Measurements from ENCODE around the gene MYEOV.

DNA sequence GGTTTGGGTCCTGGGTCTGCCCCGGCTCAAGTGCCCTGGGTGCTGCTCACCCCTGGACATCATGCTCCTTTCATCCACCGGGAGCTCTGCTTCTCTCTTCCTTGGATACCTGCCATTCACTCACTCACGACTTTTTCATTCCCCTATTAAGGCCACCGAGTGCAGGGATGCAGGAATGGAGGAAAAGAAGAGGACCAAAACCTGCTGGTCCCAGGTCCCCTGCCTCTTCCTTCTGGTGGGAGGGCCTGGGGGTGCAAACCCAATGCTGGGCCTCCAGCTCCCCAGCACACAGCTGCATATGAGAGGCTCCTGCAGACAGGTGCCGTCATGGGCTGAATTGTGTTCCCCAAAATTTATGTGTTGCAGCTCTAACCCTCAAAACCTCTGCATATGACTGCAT is 36.8 kb upstream of the MYEOV start:
- TF ChIP-seq, protein P1, sequence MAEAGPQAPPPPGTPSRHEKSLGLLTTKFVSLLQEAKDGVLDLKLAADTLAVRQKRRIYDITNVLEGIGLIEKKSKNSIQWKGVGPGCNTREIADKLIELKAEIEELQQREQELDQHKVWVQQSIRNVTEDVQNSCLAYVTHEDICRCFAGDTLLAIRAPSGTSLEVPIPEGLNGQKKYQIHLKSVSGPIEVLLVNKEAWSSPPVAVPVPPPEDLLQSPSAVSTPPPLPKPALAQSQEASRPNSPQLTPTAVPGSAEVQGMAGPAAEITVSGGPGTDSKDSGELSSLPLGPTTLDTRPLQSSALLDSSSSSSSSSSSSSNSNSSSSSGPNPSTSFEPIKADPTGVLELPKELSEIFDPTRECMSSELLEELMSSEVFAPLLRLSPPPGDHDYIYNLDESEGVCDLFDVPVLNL (CRISPR knock-in tag; IDR thresholded peaks at IDR 0.05; ENCODE audit: borderline replicate concordance, low read depth), result no peak
- TF ChIP-seq, protein P2, sequence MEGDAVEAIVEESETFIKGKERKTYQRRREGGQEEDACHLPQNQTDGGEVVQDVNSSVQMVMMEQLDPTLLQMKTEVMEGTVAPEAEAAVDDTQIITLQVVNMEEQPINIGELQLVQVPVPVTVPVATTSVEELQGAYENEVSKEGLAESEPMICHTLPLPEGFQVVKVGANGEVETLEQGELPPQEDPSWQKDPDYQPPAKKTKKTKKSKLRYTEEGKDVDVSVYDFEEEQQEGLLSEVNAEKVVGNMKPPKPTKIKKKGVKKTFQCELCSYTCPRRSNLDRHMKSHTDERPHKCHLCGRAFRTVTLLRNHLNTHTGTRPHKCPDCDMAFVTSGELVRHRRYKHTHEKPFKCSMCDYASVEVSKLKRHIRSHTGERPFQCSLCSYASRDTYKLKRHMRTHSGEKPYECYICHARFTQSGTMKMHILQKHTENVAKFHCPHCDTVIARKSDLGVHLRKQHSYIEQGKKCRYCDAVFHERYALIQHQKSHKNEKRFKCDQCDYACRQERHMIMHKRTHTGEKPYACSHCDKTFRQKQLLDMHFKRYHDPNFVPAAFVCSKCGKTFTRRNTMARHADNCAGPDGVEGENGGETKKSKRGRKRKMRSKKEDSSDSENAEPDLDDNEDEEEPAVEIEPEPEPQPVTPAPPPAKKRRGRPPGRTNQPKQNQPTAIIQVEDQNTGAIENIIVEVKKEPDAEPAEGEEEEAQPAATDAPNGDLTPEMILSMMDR (IDR thresholded peaks at IDR 0.05), result no peak
- TF ChIP-seq, protein P3, sequence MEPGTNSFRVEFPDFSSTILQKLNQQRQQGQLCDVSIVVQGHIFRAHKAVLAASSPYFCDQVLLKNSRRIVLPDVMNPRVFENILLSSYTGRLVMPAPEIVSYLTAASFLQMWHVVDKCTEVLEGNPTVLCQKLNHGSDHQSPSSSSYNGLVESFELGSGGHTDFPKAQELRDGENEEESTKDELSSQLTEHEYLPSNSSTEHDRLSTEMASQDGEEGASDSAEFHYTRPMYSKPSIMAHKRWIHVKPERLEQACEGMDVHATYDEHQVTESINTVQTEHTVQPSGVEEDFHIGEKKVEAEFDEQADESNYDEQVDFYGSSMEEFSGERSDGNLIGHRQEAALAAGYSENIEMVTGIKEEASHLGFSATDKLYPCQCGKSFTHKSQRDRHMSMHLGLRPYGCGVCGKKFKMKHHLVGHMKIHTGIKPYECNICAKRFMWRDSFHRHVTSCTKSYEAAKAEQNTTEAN (CRISPR knock-in tag; IDR thresholded peaks at IDR 0.05), result no peak

Data from WTC11 (cell line).